Smooth muscle cell (in vitro differentiated cells): Measurements from ENCODE around the gene CGB8. TPM values are rescaled to one million over a fixed set of nuclear protein-coding genes. Genes with fewer than 3 reads are reported as not detected.
A peak's percentile ranks its signal among the peaks of the same experiment; 100 is the strongest.
"Not testable (repeated sequence)": the region's sequence is repeated elsewhere in the genome, so short reads cannot be mapped to it uniquely, and the experiment has no call there.

Experiments
- DNase-seq: peaks from one replicate; lab custom pipeline; 2025; ENCODE audit not compliant: unreplicated experiment; lab: John Stamatoyannopoulos, UW
- H2AFZ ChIP-seq: fragments of 200-600 bp; sonication (generic); 2 replicates; pipeline ENCODE4 v1.6.0; 2016; ENCODE audit warnings: antibody characterized with exemption, low read depth, mild to moderate bottlenecking
- H3F3A ChIP-seq: fragments of 200-600 bp; sonication (generic); 2 replicates; pipeline ENCODE4 v1.6.0; 2017; ENCODE audit warnings: antibody characterized with exemption, low read depth
- H3K27ac ChIP-seq: fragments of 200-600 bp; sonication (generic); 2 replicates; pipeline ENCODE4 v1.5.1; 2016; ENCODE audit warnings: low read depth, mild to moderate bottlenecking
- H3K27me3 ChIP-seq: fragments of 200-600 bp; sonication (generic); 2 replicates; pipeline ENCODE4 v1.6.1; 2016; ENCODE audit warnings: low read depth, mild to moderate bottlenecking
- H3K36me3 ChIP-seq: fragments of 200-600 bp; sonication (generic); 2 replicates; pipeline ENCODE4 v1.5.1; 2016; ENCODE audit warnings: low read depth
- H3K4me1 ChIP-seq: fragments of 200-600 bp; sonication (generic); 2 replicates; pipeline ENCODE4 v1.5.1; 2016; ENCODE audit warnings: low read depth
- H3K4me2 ChIP-seq: fragments of 200-600 bp; sonication (generic); 2 replicates; pipeline ENCODE4 v1.6.0; 2016; ENCODE audit warnings: mild to moderate bottlenecking
- H3K4me3 ChIP-seq: fragments of 200-600 bp; sonication (generic); 2 replicates; pipeline ENCODE4 v1.5.1; 2016; ENCODE audit warnings: mild to moderate bottlenecking
- H3K79me2 ChIP-seq: fragments of 200-600 bp; sonication (generic); 2 replicates; pipeline ENCODE4 v1.6.0; 2016; ENCODE audit warnings: low read depth, mild to moderate bottlenecking
- H3K9ac ChIP-seq: fragments of 200-600 bp; sonication (generic); 2 replicates; pipeline ENCODE4 v1.6.0; 2016; ENCODE audit warnings: low read depth
- H3K9me3 ChIP-seq: fragments of 200-600 bp; sonication (generic); replicated peaks from 2 replicates; pipeline ENCODE4 v1.5.1; 2016; ENCODE audit warnings: low read depth
- H4K20me1 ChIP-seq: fragments of 200-600 bp; sonication (generic); 2 replicates; pipeline ENCODE4 v1.6.0; 2016; ENCODE audit warnings: low read depth
- WGBS: methylation state at CpG from one replicate; pipeline ENCODE4 v1.1.7; 2016; ENCODE audit warnings: low lambda C conversion rate; 5-methylcytosine and 5-hydroxymethylcytosine counted together
- polyA plus RNA-seq: library from polyadenylated mRNA; unstranded; fragments of >200 nt; fragmentation: Nextera tagmentation; extraction: Ambion mirVana; gene quantifications from 2 replicates; pipeline ENCODE4 v1.2.1, GENCODE V29; 2016
- total RNA-seq: library from RNA; depleted of rRNA; stranded (reverse); fragments of >200 nt; gene quantifications from 2 replicates; pipeline ENCODE4 v1.2.3, GENCODE V29; 2014
- TF ChIP-seq, protein P1 (sequence below): fragments of 200-600 bp; sonication (generic); IDR thresholded peaks from 2 replicates; pipeline ENCODE4 v1.5.1; 2017; ENCODE audit warnings: borderline replicate concordance, mild to moderate bottlenecking, antibody characterized with exemption; ENCODE audit not compliant: insufficient read depth, poor library complexity, severe bottlenecking

Gene CGB8
- total RNA-seq = not detected in 2 replicates
- 1.0 and 7.4 TPM in 2 replicates for polyA plus RNA-seq

DNA sequence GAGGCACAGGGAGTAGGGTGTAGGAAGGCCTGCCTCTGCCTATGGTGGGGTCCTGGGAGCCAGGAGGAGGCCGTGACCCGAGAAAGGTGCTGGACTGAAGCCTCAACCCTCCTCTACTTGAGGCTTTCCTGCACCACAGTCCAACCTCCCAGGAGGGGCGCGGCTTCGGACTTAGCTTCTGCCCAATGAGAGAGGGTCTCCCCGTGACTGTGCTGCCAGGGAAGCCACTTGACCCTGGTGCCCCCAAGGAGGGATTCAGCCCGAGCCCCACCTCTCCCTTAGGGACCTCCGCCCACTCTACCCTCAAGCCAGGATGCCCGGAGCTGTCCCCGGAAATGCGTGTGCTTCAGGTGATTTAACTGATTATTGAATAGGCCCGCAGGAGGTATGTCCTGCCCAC, at the start of gene CGB8:
TSS of gene CGB8 (minus strand) at position 101 of the 400 bp plus-strand sequence. CDS start 372 bp downstream, outside the sequence.
- H3K9me3 ChIP-seq, H3K4me2 ChIP-seq, H3K4me1 ChIP-seq, H3K27ac ChIP-seq, H3K79me2 ChIP-seq, H4K20me1 ChIP-seq, H3K36me3 ChIP-seq, H3K4me3 ChIP-seq, H3K9ac ChIP-seq, DNase-seq, H2AFZ ChIP-seq, H3K27me3 ChIP-seq, H3F3A ChIP-seq: not testable (repeated sequence)
- WGBS = 83% methylated on average over 10 of the region's 12 CpGs

DNA sequence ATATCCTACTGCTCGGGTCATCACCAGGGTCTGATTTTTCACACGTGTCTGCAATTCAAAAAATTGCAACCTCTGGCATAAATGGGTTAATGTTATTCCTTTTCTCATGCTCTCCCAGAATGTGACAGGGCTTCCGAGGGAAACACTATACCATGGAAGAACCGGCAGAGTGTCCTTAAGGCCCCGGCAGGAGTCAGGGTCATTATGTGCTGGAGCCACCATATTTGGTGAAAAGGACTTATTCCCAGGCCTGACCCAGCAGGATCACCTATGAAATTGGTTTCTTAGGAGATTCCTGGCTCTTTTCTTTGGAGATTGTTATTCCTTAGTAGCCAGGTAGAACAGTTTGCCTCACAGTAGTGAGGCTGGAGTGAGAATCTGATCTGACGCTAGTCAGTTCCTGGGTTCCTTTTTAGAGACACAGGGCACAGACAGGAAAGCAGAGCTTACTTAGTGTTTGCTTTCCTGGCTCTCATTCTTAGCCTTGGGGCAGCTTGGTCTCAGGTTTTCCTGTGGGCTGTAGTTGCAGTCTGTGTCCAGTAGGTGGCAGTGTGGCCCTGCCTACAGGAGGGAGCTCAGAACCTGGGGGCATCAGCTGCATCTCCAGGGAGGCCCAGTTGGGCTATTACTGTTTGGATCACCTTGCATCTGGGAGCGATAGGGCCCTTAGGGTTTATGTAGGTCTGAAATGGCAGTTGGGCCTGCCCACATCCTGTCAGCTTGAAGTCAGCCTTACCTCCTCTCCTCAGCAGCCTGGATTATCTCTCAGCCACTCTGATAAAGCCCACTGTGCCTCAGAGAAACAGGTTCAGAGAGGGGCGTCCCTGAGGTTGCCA, 48.8 kb upstream of the CGB8 start:
- 64% methylated on average over 8 of the region's 8 CpGs for WGBS
- Histone ChIP-seq H2AFZ (no peak overlapping the region), H3K4me3 (no peak overlapping the region), H4K20me1 (peaks cover 95% of the 10 kb centered on the region), H3K27me3 (no peaks in the 10 kb centered on the region), H3F3A (peaks cover 22% of the 10 kb centered on the region), H3K79me2 (peaks cover 41% of the 10 kb centered on the region), H3K9ac (no peak overlapping the region), H3K27ac (no peak overlapping the region), H3K4me1 (no peaks in the 10 kb centered on the region), H3K36me3 (no peaks in the 10 kb centered on the region), H3K9me3 (no peaks in the 10 kb centered on the region), H3K4me2 (no peak overlapping the region)
- TF ChIP-seq, protein P1, sequence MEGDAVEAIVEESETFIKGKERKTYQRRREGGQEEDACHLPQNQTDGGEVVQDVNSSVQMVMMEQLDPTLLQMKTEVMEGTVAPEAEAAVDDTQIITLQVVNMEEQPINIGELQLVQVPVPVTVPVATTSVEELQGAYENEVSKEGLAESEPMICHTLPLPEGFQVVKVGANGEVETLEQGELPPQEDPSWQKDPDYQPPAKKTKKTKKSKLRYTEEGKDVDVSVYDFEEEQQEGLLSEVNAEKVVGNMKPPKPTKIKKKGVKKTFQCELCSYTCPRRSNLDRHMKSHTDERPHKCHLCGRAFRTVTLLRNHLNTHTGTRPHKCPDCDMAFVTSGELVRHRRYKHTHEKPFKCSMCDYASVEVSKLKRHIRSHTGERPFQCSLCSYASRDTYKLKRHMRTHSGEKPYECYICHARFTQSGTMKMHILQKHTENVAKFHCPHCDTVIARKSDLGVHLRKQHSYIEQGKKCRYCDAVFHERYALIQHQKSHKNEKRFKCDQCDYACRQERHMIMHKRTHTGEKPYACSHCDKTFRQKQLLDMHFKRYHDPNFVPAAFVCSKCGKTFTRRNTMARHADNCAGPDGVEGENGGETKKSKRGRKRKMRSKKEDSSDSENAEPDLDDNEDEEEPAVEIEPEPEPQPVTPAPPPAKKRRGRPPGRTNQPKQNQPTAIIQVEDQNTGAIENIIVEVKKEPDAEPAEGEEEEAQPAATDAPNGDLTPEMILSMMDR = peak; percentile 98
- DNase-seq = peak; percentile 23

DNA sequence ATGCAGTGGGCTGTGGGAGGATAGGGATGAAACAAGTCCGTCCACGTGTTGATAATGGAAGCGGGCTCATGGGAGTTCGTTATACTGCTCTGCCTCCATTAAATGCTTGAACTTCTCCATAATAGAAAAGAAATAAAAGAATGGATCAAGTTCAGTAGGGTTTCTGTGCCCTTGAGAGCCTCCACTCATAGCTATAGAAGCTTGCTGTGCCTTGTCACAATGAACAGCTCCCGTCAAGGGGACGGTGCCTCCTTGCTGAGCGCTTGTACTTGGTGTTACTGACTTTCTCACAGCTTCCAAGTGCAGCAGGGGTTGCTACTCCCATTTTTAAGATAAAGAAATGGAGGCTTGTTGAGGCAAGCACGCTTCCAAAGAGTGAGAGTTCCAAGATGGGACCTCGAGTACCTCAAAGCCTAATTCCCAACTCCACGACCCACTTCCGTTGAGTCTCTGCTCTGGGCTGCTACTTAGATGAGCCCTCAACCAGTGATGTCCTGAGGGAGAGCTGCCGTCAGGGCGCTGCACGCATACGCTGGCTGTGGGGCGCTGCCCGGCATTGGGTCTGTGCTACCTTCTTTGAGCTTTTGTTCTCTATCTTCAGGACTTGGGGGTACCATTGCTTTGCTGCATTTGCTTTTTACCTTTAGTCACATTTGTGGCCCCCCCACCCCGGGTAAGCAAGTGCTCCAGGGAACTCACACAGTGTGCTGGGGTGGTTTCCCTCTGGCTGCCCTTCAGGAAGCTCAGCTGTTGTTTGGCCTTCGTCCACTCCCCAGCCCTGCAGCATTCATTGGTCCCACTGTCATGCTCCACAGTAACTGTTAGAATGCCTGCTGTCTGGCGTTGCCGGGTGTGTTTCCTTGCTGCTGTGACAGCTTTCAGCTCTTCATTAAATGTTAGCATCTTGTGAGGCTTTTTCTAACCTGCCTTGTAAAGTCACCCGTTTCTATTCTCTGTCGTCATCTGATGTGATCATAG, 45.9 kb upstream of the CGB8 start:
- H3K27me3 ChIP-seq = no peaks in the 10 kb centered on the region
- no peak overlapping the region for H3K4me2 ChIP-seq
- H4K20me1 ChIP-seq = peaks cover 99% of the 10 kb centered on the region
- H3K9ac ChIP-seq = no peak overlapping the region
- peaks cover 69% of the 10 kb centered on the region for H3K79me2 ChIP-seq
- no peaks in the 10 kb centered on the region for H3K36me3 ChIP-seq
- TF ChIP-seq, protein P1 = no peak
- 94% methylated on average over 23 of the region's 23 CpGs for WGBS
- no peak for DNase-seq
- no peaks in the 10 kb centered on the region for H3K4me1 ChIP-seq
- no peak overlapping the region for H2AFZ ChIP-seq
- no peak overlapping the region for H3K27ac ChIP-seq
- no peaks in the 10 kb centered on the region for H3K9me3 ChIP-seq
- no peak overlapping the region for H3K4me3 ChIP-seq
- H3F3A ChIP-seq = peaks cover 22% of the 10 kb centered on the region

DNA sequence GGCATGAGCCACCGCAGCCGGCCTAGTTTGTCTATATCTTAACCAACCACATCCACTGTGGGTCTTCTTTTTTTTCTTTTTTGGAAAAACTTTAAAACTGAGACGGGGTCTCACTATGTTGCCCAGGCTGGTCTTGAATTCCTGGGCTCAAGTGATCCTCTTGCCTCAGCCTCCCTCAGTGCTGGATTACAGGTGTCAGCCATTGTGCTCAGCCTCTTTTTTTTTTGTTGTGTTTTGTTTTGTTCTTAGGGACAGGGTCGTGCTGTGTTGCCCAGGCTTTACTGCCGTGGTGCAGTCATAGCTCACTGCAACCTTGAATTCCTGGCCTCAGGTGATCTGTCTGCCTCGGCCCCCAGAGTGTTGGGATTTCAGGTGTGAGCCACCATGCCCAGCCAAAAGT, 43.8 kb upstream of the CGB8 start:
- H3K9me3 ChIP-seq = no peaks in the 10 kb centered on the region
- peaks cover 73% of the 10 kb centered on the region for H3K79me2 ChIP-seq
- H2AFZ ChIP-seq = no peak overlapping the region
- no peak for DNase-seq
- peaks cover 100% of the 10 kb centered on the region for H4K20me1 ChIP-seq
- H3K27ac ChIP-seq = no peak overlapping the region
- H3K4me2 ChIP-seq = no peak overlapping the region
- H3K36me3 ChIP-seq = no peaks in the 10 kb centered on the region
- no peak overlapping the region for H3K4me3 ChIP-seq
- TF ChIP-seq, protein P1 = no peak
- no peak overlapping the region for H3K9ac ChIP-seq
- WGBS = 99% methylated on average over 6 of the region's 6 CpGs
- no peaks in the 10 kb centered on the region for H3K4me1 ChIP-seq
- H3F3A ChIP-seq = peaks cover 22% of the 10 kb centered on the region
- H3K27me3 ChIP-seq = no peaks in the 10 kb centered on the region
